Heart right ventricle (tissue), 16 donors: ENCODE data around the gene SLC2A11. TPM values are rescaled to one million over a fixed set of nuclear protein-coding genes. Genes with fewer than 3 reads are reported as not detected.
A peak's percentile ranks its signal among the peaks of the same experiment; 100 is the strongest.

Experiments
- ATAC-seq, 8 donors: fragments of 200-7000 bp; cut with Tn5 transposase; one replicate each; pipeline ENCODE4 v1.9.1; 2020; ENCODE audit warnings: mild to moderate bottlenecking in 8 of 8, moderate library complexity in 8 of 8, moderate number of reproducible peaks in 1 of 8
- DNase-seq, 2 donors: peaks; one replicate each; pipeline ENCODE4 v3.0.0-alpha.2; 2020
- H3K27ac ChIP-seq, 10 donors: fragments of 200-600 bp; sonication (generic) in 2 of 10; one replicate each; pipeline versions ENCODE4 v1.5.0 to v1.8.0; 2020 to 2022; ENCODE audit warnings: mild to moderate bottlenecking in 3 of 10
- H3K27me3 ChIP-seq, 7 donors: fragments of 200-600 bp; one replicate each; pipeline ENCODE4 v1.8.0; 2021 to 2022; ENCODE audit warnings: mild to moderate bottlenecking in 2 of 7
- H3K36me3 ChIP-seq, 9 donors: fragments of 200-600 bp; sonication (generic) in 1 of 9; one replicate each; pipeline versions ENCODE4 v1.5.0 to v1.8.0; 2020 to 2022; ENCODE audit warnings: mild to moderate bottlenecking in 2 of 9
- H3K4me1 ChIP-seq, 9 donors: fragments of 200-600 bp; sonication (generic) in 1 of 9; one replicate each; pipeline versions ENCODE4 v1.5.0 to v1.8.0; 2020 to 2022; ENCODE audit warnings: mild to moderate bottlenecking in 4 of 9
- H3K4me3 ChIP-seq, 10 donors: fragments of 200-600 bp; sonication (generic) in 2 of 10; one replicate each; pipeline versions ENCODE4 v1.5.0 to v1.8.0; 2020 to 2022; ENCODE audit warnings: mild to moderate bottlenecking in 7 of 10, moderate library complexity in 2 of 10
- H3K9me3 ChIP-seq, 11 donors: fragments of 200-600 bp in 10 of 11; sonication (generic) in 2 of 11; one replicate each; pipeline versions ENCODE4 v1.5.0 to v1.8.0; 2013 to 2022; ENCODE audit warnings: mild to moderate bottlenecking in 2 of 11, control low read depth in 1 of 11, moderate library complexity in 1 of 11
- CTCF ChIP-seq, 9 donors: fragments of 200-600 bp; sonication (generic) in 2 of 9; IDR thresholded peaks; one replicate each; pipeline versions ENCODE4 v1.5.0 to v1.8.0; 2021 to 2022; ENCODE audit warnings: antibody characterized with exemption in 9 of 9, mild to moderate bottlenecking in 5 of 9, moderate library complexity in 1 of 9
- WGBS, 2 donors: extraction: QIAGEN DNeasy Blood & Tissue Kit; methylation state at CpG; one replicate each; pipeline ENCODE4 v1.1.7; 2013; ENCODE audit warnings: inconsistent platforms in 1 of 2; 5-methylcytosine and 5-hydroxymethylcytosine counted together
- intact Hi-C, 10 donors: fragments of 100-400 bp; cut with DNase I; formaldehyde crosslinking; loops; one replicate each; pipeline versions ENCODE4 v1.11.1 to v1.14.2; 2022
- polyA plus RNA-seq, 2 donors: library from polyadenylated mRNA; stranded (reverse); fragments of 200-250 nt; gene quantifications; one replicate each; pipeline ENCODE4 v1.2.3, GENCODE V29; 2013
- total RNA-seq, 10 donors: library from RNA; stranded (reverse); fragmentation: NEBNext Ultra II Directional in 3 of 10; extraction: Animal tissue kit (Norgen Biotek cat#: 25700) in 3 of 10; gene quantifications; one replicate each; pipeline versions ENCODE4 v1.2.1 to v1.2.4, GENCODE V29; 2021 to 2023
- donor health status: Arrhythmogenic right ventricular cardiomyopathy.
- donor health status: ischemic (EF 13 %, LVEDD 7.1; RV severe dilation, severe dysfunction).
- donor health status: healthy with polysubstance abuse.
- donor health status: DM: no; HTN: yes; CAD: no.
- donor health status: DM: no; HTN: no; CAD: no.
- donor health status: ischemic (EF 25% LVEDD 6.9; RV normal size, moderate dysfunction).
- donor health status: ischemic (EF 25% LVEDD 5.7; RV mildly dilated, moderate dysfunction).
- donor health status: healthy.
- donor health status: DM: yes; HTN: yes; CAD: no.
- donor health status: Ischemic cardiomyopathy.
- donor health status: ischemic (EF 35%, LVEDD 5.7; RV mildly dilated, moderate dysfunction).
- donor health status: nonischemic (EF 11% LVEDD 7.7; RV severe dilation, severe dysfunction).
- donor health status: DM: yes; HTN: yes; CAD: no.
- donor health status: PGD.
- donor health status: ischemic (EF 29% LVEDD 5.4; RV normal size, mild dysfunction).
- donor health status: nonischemic (EF 23%, LVEDD 6.1; RV moderate dilation, normal function).

SLC2A11 gene
- total and polyA plus RNA-seq, 12 donors, result 8.3 to 42.1 (median 21.2) TPM

GRCh38 chr22:23878219-23878618, 20.5 kb downstream of the SLC2A11 start:
- Histone ChIP-seq H3K27me3 (no peaks in the 10 kb centered on the region), H3K36me3 (peaks cover 0 to 76% (median 16%) of the 10 kb centered on the region in 9 donors), H3K4me3 (no peak overlapping the region), H3K9me3 (no peaks in the 10 kb centered on the region), H3K4me1 (peaks cover 0 to 12% (median 0%) of the 10 kb centered on the region in 9 donors), H3K27ac (peak overlapping the region in 2 of 10 donors; percentile 36 to 49)
- peak in 1 of 2 donors; percentile 32 for DNase-seq
- intact Hi-C loops, result loop anchor here in 2 of 10 donors (10.0 kb wide), 1 partner anchor 57 kb away; no protein-coding TSS in a partner anchor
- ATAC-seq, result peak; percentile 38 to 91 (median 78)
- WGBS, 2 donors, result 77 to 86% methylated on average over 7 of the region's 7 CpGs
- no peak for TF ChIP-seq CTCF (IDR thresholded peaks at IDR 0.05)

- intact Hi-C loops, result no loop called here
- H3K4me3 ChIP-seq, result no peak overlapping the region
- peaks cover 0 to 11% (median 0%) of the 10 kb centered on the region in 9 donors for H3K4me1 ChIP-seq
- H3K36me3 ChIP-seq, result peaks cover 0 to 70% (median 3%) of the 10 kb centered on the region in 9 donors
- H3K27me3 ChIP-seq, result no peaks in the 10 kb centered on the region
- WGBS, 2 donors, result 87 to 92% methylated on average over 20 of the region's 20 CpGs
- TF ChIP-seq CTCF (IDR thresholded peaks at IDR 0.05), result no peak
- ATAC-seq (peak in 4 of 8 donors; percentile 4 to 53 (median 41)), DNase-seq (no peak)
- H3K9me3 ChIP-seq, result no peaks in the 10 kb centered on the region
- no peak overlapping the region for H3K27ac ChIP-seq
Observed at GRCh38 chr22:23882370-23882769, 24.7 kb downstream of the SLC2A11 start.

GRCh38 chr22:23883658-23884057, 26.0 kb downstream of the SLC2A11 start:
- peak in 1 of 8 donors; percentile 17 for ATAC-seq
- peaks cover 0 to 7% (median 0%) of the 10 kb centered on the region in 9 donors for H3K4me1 ChIP-seq
- intact Hi-C loops, result no loop called here
- no peak for TF ChIP-seq CTCF (IDR thresholded peaks at IDR 0.05)
- peaks cover 0 to 65% (median 0%) of the 10 kb centered on the region in 9 donors for H3K36me3 ChIP-seq
- H3K27me3 ChIP-seq, result no peaks in the 10 kb centered on the region
- WGBS, 2 donors, result 96% methylated on average over 9 of the region's 9 CpGs
- H3K27ac ChIP-seq, result no peak overlapping the region
- DNase-seq, result no peak
- no peak overlapping the region for H3K4me3 ChIP-seq
- H3K9me3 ChIP-seq, result no peaks in the 10 kb centered on the region

DNA sequence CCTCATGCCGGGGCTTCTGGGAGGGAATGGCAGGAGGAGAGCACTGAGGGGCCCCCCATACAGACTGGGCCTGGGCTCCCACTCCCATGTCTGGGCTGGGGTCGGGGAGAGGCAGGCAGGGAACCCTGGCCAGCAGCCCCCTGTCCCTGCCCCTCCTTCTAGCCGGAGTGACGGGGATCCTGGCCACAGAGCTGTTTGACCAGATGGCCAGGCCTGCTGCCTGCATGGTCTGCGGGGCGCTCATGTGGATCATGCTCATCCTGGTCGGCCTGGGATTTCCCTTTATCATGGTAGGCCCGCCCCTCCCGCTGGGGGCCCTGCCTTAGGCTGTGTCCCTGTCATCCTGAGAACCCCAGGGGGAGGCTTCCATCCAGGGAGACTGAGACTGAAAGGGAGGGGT, 26.5 kb downstream of the SLC2A11 start:
- no peak for DNase-seq
- H3K9me3 ChIP-seq, result no peaks in the 10 kb centered on the region
- TF ChIP-seq CTCF (IDR thresholded peaks at IDR 0.05), result no peak
- ATAC-seq, result peak in 2 of 8 donors; percentile 16 to 24
- H3K4me3 ChIP-seq, result no peak overlapping the region
- no peak overlapping the region for H3K27ac ChIP-seq
- intact Hi-C loops, result no loop called here
- H3K36me3 ChIP-seq, result peaks cover 0 to 65% (median 0%) of the 10 kb centered on the region in 9 donors
- whole genome bisulfite sequencing, 2 donors, result 88 to 94% methylated on average over 9 of the region's 9 CpGs
- H3K4me1 ChIP-seq, result peaks cover 0 to 7% (median 0%) of the 10 kb centered on the region in 9 donors
- H3K27me3 ChIP-seq, result no peaks in the 10 kb centered on the region
